Hematopoietic multipotent progenitor cell treated with erythropoietin and hydrocortisone succinate and interleukin-3 and kit ligand, for 6 days (in vitro differentiated cells): ENCODE results near the gene SORCS2.

Experiments used
- DNase-seq: peaks from one replicate; pipeline ENCODE4 v3.0.0-alpha.2; 2015

The SORCS2 gene

DNA sequence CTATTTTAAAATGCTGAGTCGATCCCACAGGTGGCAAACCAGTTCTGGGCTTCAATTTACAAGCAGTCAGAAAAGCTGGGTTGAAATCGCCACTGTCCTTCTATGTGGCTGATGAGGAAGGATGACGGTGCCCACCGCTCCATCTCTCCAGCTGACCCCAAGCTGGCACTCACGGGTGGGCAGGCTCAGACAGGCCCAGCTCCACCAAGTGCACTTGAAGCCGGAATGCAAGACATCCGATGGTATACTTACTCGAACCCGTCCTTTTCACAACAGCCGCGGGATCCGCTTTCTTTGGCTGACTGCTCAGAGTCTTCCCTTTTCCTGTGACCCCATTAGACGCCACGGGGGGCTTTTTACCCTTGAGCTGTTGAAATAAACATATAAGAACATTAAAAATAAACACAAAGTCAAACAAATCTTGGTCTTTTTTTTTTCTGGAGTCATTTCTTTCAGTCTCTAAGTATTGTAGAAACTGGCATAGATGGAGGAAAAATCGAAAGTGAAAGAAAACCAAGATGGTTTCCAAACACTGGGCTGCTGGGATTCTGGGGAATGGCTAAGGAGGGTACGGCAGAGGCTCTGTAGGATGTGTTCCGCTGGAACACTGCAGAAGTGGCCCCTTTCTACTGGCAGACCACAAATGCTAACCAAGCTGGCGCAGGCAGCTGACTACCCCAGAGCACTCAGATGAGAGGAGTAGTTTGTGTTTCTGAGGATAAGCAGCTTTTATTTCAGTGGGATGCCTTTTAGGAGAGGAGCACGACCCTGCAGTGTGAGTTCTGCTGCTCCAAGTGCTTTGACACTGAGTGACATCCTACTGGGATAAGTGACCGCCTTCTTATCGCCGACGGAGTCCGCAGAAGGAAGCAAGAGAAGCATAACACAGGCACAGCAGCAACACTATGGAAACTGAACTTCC lies 586.4 kb downstream of the SORCS2 start:
- no peak for DNase-seq

DNA sequence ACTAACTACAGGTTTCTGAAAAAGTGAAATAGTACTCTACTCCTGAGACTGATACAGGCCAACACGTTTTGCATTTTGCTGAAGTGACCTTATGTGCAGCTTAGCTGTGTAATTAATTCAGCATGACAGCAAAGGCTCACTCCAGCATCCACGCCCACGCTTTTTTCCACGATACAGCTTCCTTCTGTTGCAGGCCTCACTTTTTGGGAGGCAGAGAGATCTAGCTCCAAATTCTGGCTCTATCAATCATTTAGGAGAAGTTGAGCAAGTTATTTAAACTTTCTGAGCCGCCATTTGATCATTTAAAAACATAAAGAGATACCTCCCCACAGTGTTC lies 587.1 kb downstream of the SORCS2 start:
- no peak for DNase-seq

- no peak for DNase-seq
Measured at GRCh38 chr4:7780751-7781348, 588.5 kb downstream of the SORCS2 start.

- DNase-seq = peak; percentile 52
Measured at GRCh38 chr4:7781366-7781765, 589.0 kb downstream of the SORCS2 start.

GRCh38 chr4:7781993-7782392 lies 589.7 kb downstream of the SORCS2 start:
- no peak for DNase-seq

GRCh38 chr4:7782783-7783182 lies 590.4 kb downstream of the SORCS2 start:
- no peak for DNase-seq

DNA sequence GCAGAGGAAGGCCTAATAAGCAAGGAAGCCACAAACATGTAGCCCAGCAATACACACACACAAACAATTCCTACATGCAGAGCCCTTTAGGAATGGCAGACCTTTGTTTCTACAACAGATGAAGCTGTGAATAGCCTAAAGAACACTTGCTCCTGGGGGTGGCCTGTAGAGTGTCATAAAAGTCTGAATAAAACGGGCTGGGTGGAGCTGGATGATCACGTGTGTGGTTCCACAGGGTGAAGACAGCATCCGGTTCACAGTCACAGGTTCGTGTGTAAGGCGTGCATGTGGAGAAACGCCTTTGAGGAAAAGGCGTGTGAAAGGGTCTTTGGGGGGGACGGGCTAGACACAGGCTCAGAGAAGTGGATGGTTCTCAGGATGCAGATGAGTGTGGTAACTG lies 591.2 kb downstream of the SORCS2 start:
- no peak for DNase-seq

DNA sequence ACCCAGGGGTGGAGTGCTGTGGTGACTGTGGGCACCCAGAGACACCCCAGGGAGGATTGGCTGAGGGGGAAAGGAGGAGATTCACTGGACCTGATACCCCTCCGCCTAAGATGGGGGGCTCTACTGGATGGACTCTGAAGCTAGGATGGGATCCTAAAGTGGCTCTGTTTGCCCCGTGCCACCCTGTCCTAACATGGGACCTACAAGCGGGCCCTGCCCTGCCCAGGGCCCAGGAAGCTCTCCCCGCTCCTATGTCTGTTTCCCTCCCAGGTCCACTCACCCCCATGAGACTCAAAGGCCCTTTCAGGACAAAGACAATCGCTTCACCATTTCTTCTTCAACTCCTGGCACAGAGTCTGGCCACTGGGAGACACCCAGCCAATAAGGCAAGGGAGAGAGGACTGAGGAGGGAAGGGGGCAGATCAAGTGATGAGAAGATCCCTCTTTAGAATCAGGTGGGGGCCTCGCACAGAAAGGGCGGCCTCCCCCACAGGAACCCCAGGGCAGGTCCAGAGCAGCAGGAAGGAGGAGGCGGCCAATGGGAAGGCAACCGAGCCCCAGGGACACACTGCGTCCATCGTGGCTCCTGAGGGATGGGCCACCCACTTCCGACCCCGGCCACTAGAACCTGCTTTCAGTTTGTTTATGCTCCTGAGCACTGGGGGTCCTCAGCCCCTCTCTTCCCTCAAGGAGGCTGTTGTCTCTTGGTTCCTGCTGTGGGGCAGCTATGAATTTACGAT lies 592.0 kb downstream of the SORCS2 start:
- DNase-seq = no peak

DNA sequence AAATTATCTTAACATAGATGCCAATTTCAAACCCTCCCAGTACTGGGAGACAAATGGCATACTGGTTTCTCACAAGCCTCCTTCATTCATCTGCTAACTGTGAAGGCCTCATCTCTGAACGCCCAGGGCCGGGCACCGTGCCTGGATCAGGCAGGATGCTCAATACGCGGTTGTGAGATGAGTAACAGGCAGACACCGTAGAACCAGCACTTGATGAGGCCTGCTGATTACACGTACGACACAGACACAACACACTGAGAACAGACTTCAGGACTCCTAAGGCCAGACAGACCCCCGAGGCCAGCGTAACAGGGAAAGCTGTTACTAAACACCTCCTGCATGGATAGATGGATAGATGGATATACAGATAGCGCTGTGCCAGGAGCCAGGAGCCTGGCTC lies 592.7 kb downstream of the SORCS2 start:
- DNase-seq = no peak

GRCh38 chr4:7786040-7786439 lies 593.7 kb downstream of the SORCS2 start:
- DNase-seq = no peak

- DNase-seq = no peak
Measured at GRCh38 chr4:7786517-7786916, 594.2 kb downstream of the SORCS2 start.

GRCh38 chr4:7787067-7787466 lies 594.7 kb downstream of the SORCS2 start:
- DNase-seq = no peak

DNA sequence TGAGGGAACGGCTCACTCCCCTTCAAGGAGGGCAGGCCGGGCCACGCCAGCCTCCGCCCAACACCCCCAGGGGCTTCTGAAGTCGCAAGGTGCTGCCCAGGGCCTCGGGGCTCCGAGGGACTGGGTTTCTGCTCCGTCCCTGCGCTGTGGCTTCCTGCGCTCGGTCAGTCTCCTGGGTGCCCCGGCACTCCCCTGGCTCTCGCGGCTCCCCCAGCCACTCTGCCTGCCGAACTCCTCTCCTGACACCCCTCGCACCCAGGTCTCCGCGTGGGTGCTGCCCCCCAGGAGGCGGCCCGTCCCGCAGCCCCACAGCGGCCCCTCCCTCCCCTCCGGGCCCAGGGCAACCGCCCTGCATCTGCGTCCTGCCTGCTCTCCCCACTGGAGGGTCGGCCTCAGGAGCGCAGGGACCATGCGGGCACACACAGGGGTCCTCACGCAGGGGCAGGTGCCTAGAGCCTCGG lies 595.4 kb downstream of the SORCS2 start:
- DNase-seq = no peak

GRCh38 chr4:7788193-7788592 lies 595.9 kb downstream of the SORCS2 start:
- no peak for DNase-seq

- DNase-seq = no peak
Measured at GRCh38 chr4:7788694-7789425, 596.5 kb downstream of the SORCS2 start.

DNA sequence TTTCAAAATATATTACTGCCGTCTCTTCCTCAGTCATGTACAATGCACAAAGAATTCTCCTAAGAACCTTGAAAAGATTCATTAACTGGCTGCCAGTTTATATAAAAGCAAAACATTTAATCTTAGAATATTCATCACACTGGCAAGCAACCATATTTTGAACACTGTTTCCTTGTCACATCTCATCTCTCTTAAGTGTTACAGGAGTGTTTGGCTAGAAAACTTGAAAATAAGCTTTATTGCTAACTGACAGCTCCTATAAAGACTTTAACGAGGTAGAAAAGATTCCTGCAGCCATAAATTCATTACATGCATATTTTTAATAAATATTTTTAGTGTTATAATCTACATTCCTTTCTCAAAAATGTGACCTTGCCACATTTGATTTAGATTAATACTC lies 597.7 kb downstream of the SORCS2 start:
- no peak for DNase-seq

- DNase-seq = no peak
Measured at GRCh38 chr4:7790999-7791398, 598.7 kb downstream of the SORCS2 start.
